Spleen (tissue), 7 donors: Measurements from ENCODE around the gene DEPDC5.

Experiments used
- POLR2A ChIP-seq, 3 donors: fragments of 450-650 bp; IDR thresholded peaks; one replicate each; pipeline ENCODE4 v1.5.1; 2017; ENCODE audit warnings: antibody characterized with exemption in 3 of 3, mild to moderate bottlenecking in 1 of 3
- POLR2AphosphoS5 ChIP-seq, 3 donors: sonication (generic); formaldehyde crosslinking; IDR thresholded peaks; one replicate each; pipeline ENCODE4 v1.5.1; 2017; ENCODE audit warnings: antibody characterized with exemption in 3 of 3
- TF ChIP-seq, protein P1 (sequence below), 11 experiments: fragments of 200-600 bp in 7 of 11; fragments of 450-650 bp in 4 of 11; sonication (generic) in 4 of 11; IDR thresholded peaks in 8 of 11; conservative IDR thresholded peaks in 3 of 11; 1 replicate in 7 of 11; 2 replicates in 4 of 11; pipeline versions ENCODE4 v1.4.0 to v1.8.0; 2016 to 2021; ENCODE audit warnings: antibody characterized with exemption in 11 of 11, inconsistent platforms in 4 of 11, mild to moderate bottlenecking in 1 of 11
- donor health status: DM: no; HTN: no; CAD: no; lungs with moderate emphysema.
- donor health status: DM: no; HTN: no; CAD: no.
- donor health status: DM: no; HTN: no; CAD: no.

DNA sequence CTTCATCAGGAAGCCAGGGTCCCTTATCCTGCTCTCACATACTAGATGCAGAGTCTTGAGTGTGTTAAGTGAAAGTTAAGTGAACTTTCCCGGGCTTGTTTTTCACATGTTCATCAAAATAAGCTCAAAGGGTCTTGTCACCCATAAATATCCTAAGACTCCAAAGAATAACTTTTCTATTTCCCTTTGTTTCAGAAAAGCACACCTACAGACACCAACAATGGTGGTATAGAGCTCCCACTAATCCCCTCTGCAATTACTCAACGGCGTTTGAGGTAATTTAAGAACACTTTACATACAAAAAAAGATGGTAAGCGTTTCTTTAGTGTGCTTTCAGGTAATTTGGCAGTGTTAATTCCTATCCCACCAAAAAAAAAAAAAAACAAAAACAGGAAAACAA is 6.4 kb upstream of the DEPDC5 start:
- TF ChIP-seq POLR2A (IDR thresholded peaks at IDR 0.05) = no peak
- TF ChIP-seq, protein P1, sequence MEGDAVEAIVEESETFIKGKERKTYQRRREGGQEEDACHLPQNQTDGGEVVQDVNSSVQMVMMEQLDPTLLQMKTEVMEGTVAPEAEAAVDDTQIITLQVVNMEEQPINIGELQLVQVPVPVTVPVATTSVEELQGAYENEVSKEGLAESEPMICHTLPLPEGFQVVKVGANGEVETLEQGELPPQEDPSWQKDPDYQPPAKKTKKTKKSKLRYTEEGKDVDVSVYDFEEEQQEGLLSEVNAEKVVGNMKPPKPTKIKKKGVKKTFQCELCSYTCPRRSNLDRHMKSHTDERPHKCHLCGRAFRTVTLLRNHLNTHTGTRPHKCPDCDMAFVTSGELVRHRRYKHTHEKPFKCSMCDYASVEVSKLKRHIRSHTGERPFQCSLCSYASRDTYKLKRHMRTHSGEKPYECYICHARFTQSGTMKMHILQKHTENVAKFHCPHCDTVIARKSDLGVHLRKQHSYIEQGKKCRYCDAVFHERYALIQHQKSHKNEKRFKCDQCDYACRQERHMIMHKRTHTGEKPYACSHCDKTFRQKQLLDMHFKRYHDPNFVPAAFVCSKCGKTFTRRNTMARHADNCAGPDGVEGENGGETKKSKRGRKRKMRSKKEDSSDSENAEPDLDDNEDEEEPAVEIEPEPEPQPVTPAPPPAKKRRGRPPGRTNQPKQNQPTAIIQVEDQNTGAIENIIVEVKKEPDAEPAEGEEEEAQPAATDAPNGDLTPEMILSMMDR (IDR thresholded peaks at IDR 0.05 in 8 of 11, conservative IDR thresholded peaks at IDR 0.05 in 3 of 11) = no peak
- no peak for TF ChIP-seq POLR2AphosphoS5 (IDR thresholded peaks at IDR 0.05)
